Immature natural killer cell (primary cell): ENCODE results near the gene C20orf96. TPM values are rescaled to one million over a fixed set of nuclear protein-coding genes. Genes with fewer than 3 reads are reported as not detected.
A peak's percentile ranks its signal among the peaks of the same experiment; 100 is the strongest.

Experiments
- DNase-seq, 3 donors: peaks; one replicate each; pipeline ENCODE4 v3.0.0; 2022; ENCODE audit warnings: mixed read lengths in 1 of 3
- H3K27ac Mint-ChIP-seq, 6 donors: one replicate each; pipeline ENCODE4 v1.8.0; 2020; ENCODE audit warnings: mixed read lengths in 6 of 6, mild to moderate bottlenecking in 5 of 6, inconsistent platforms in 4 of 6, moderate library complexity in 3 of 6
- H3K27me3 Mint-ChIP-seq, 3 donors: one replicate each; pipeline ENCODE4 v1.8.0; 2020 to 2021; ENCODE audit warnings: low read depth in 3 of 3, mild to moderate bottlenecking in 3 of 3, mixed read lengths in 3 of 3, moderate library complexity in 3 of 3, inconsistent platforms in 1 of 3
- H3K36me3 Mint-ChIP-seq, 3 donors: one replicate each; pipeline ENCODE4 v1.8.0; 2020; ENCODE audit warnings: mixed read lengths in 3 of 3, inconsistent platforms in 2 of 3, mild to moderate bottlenecking in 2 of 3
- H3K4me1 Mint-ChIP-seq, 2 donors: one replicate each; pipeline ENCODE4 v1.8.0; 2020; ENCODE audit warnings: inconsistent platforms in 2 of 2, mild to moderate bottlenecking in 2 of 2, mixed read lengths in 2 of 2, moderate library complexity in 1 of 2
- H3K4me3 Mint-ChIP-seq, 5 donors: one replicate each; pipeline ENCODE4 v1.8.0; 2020; ENCODE audit warnings: mild to moderate bottlenecking in 5 of 5, mixed read lengths in 5 of 5, inconsistent platforms in 3 of 5, moderate library complexity in 3 of 5
- H3K9me3 Mint-ChIP-seq, 6 donors: one replicate each; pipeline ENCODE4 v1.8.0; 2020; ENCODE audit warnings: mild to moderate bottlenecking in 6 of 6, mixed read lengths in 6 of 6, inconsistent platforms in 4 of 6, moderate library complexity in 3 of 6
- polyA plus RNA-seq, 3 donors: library from polyadenylated mRNA; unstranded; fragments of 300-500 nt; fragmentation: Illumina TruSeq; gene quantifications; one replicate each; pipeline ENCODE4 v1.2.3, GENCODE V29; 2021

C20orf96 gene
- polyA plus RNA-seq, 3 donors from 2014 or later = 0.23 to 0.50 (median 0.32) TPM

DNA sequence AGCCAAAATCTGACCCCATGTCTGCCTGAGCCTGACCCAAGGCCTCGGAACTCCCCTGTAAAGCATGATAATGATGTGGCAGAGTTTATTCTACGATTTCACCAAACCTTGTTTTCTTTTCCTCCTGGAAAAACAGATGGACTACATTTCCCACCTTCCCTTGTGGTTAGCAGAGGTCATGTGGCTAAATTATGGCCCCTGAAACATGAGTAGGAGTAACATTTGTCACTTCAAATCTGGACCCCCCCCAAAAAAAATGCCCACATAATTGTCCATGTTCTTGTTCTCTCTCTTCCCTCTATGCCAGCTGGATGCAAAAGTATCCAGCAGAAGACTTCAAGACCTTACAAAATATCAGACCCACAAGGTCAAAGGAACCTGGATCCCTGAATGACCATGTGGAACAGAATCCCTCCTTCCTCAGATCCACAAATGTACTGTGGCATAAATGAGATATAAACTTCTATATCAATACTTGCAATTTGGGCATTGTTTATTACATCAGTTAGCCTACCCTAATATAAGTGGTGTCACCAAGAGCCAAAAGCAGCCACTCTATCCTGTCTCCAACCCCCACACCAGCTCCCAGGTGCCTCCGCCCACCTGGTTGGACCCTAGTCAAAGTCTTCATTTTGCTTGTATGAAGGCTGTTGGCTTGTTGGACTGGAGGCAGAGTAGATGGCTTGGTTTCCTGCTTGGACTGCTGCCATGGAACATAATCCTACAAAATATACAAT, 1.4 kb downstream of the C20orf96 start:
- H3K27me3 Mint-ChIP-seq = peaks cover 0 to 4% (median 3%) of the 10 kb centered on the region in 3 donors
- H3K9me3 Mint-ChIP-seq = no peaks in the 10 kb centered on the region
- H3K4me3 Mint-ChIP-seq = peak overlapping the region in 1 of 5 donors; percentile 2
- H3K4me1 Mint-ChIP-seq = no peaks in the 10 kb centered on the region
- peaks cover 0 to 4% (median 0%) of the 10 kb centered on the region in 3 donors for H3K36me3 Mint-ChIP-seq
- peak overlapping the region in 2 of 6 donors; percentile 79 to 86 for H3K27ac Mint-ChIP-seq
- no peak for DNase-seq

DNA sequence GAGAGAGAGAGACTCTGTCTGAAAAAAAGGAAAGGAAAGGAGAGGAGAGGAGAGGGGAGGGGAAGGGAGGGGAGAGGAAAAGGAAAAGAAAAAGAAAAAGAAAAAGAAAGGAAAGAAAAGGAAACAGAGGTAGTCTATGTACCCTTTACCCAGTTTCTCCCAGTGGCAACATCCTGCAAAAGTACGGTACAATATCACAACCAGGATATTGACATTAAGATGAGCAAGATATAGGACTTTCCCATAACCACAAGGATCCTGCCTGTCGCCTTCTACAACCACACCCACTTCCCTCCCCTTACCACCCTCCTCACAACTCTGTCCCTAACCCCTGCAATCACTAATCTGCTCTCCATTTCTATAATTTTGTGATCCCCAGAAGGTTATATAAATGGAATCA, 4.0 kb downstream of the C20orf96 start:
- no peak for DNase-seq
- peaks cover 0 to 7% (median 4%) of the 10 kb centered on the region in 3 donors for H3K36me3 Mint-ChIP-seq
- H3K9me3 Mint-ChIP-seq = no peaks in the 10 kb centered on the region
- H3K4me1 Mint-ChIP-seq = no peaks in the 10 kb centered on the region
- H3K27me3 Mint-ChIP-seq = peaks cover 0 to 1% (median 0%) of the 10 kb centered on the region in 3 donors
- H3K4me3 Mint-ChIP-seq = no peak overlapping the region
- no peak overlapping the region for H3K27ac Mint-ChIP-seq

DNA sequence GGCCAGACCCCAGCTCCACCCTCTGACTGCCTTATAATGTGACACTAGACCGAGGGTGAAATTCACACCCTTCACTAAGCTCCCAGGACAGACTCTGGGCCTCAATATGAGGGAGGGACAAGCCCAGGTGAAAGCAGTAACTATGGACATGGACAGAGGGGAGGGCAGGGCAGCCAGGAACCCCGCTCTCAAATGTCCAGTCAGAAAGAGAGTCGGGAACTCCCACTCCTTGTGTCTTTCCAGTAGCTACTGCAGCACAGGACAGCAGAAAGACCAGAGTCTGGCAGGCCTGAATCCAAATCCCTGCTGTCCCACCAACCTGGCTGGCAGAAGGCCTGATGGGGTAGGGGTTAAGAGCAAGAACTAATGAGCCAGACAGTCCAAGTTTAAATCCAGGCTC, 6.4 kb downstream of the C20orf96 start:
- peaks cover 0 to 11% (median 4%) of the 10 kb centered on the region in 3 donors for H3K36me3 Mint-ChIP-seq
- H3K4me3 Mint-ChIP-seq = no peak overlapping the region
- no peak overlapping the region for H3K27ac Mint-ChIP-seq
- no peaks in the 10 kb centered on the region for H3K9me3 Mint-ChIP-seq
- no peak for DNase-seq
- H3K27me3 Mint-ChIP-seq = peaks cover 0 to 1% (median 0%) of the 10 kb centered on the region in 3 donors
- no peaks in the 10 kb centered on the region for H3K4me1 Mint-ChIP-seq

DNA sequence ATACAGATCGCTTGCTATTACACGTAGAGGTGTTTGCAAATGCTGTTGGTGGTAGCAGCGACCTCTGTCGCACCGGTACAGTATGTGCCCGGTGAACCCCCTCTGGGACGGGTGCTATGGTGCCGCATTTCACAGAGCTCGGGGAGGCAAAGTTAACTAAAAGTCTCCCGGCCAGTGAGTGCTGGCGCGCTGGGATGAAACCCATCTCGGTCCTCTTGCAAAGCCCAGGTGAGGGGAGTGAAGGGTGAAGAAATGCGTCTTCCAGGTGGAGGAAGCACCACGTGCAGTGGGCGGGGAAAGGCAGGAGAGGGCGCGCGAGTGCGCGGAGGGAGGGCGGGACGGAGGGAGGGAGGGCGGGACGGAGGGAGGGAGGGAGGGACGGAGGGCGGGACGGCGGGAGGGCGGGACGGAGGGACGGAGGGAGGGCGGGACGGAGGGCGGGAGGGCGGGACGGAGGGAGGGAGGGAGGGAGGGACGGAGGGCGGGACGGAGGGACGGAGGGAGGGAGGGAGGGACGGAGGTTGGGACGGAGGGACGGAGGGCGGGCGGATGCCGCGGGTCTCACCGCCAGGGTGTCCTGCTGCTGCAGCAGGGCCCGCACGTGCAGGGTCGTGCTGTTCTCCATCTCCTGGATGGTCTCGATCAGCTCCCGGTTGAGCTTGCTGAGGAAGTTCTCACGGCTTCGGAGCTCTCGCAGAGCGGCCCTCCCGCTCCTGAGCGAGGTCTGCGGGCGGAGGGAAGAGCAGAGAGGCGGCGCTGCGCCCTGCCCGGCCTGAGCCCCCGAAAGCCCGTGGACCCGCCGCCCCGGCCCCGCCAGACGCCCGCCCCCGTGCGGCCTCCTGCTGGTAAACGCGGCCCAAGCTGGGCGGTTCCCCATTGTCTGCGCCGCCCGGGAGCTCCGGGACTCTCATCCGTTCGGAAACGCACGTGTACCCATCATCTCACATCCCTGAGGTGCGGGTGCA, 11.7 kb downstream of the C20orf96 start:
- H3K27me3 Mint-ChIP-seq = peaks cover 0 to 1% (median 0%) of the 10 kb centered on the region in 3 donors
- no peaks in the 10 kb centered on the region for H3K9me3 Mint-ChIP-seq
- peaks cover 0 to 3% of the 10 kb centered on the region in 2 donors for H3K4me1 Mint-ChIP-seq
- peak overlapping the region in 1 of 5 donors; percentile 57 for H3K4me3 Mint-ChIP-seq
- peak overlapping the region in 1 of 6 donors; percentile 61 for H3K27ac Mint-ChIP-seq
- H3K36me3 Mint-ChIP-seq = peaks cover 0 to 16% (median 8%) of the 10 kb centered on the region in 3 donors
- DNase-seq = no peak

DNA sequence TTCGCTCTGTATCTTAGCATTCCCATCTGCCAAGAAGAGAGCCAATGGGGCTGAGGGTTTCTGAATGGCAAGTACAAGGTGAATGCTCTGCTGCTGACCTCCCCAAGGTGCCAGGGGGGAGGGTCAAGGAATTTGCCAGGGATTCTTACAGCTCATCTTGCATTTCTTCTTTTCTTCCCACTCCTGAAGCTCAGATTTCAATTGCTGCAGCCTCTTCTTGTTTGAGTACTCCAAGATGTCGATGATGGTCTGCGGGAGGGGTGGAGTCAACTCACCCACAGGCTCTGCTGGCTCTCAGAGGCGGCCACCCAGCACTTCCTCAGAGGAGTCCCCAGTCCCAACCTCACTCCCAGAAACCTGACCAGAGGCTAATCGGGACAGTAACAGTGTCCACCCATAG, 12.4 kb downstream of the C20orf96 start:
- Mint-ChIP-seq H3K4me3 (no peak overlapping the region), H3K27me3 (peaks cover 0 to 1% (median 0%) of the 10 kb centered on the region in 3 donors), H3K4me1 (peaks cover 0 to 3% of the 10 kb centered on the region in 2 donors), H3K9me3 (no peaks in the 10 kb centered on the region), H3K27ac (no peak overlapping the region), H3K36me3 (peaks cover 0 to 11% (median 8%) of the 10 kb centered on the region in 3 donors)
- no peak for DNase-seq

DNA sequence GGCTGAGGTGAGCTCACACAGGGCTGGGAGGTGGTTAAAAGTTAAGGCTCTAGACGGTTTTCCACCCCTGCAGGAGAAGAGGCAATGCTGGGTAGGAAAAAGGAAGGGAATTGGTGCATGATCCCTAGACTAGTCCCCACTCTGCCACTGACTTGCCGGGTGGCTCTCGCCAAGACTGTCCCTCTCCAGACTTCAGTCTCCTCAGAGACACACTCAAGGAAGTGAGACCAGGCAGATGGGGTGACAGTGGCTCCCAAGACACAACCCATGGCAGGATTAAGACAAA, 13.1 kb downstream of the C20orf96 start:
- no peak overlapping the region for H3K4me3 Mint-ChIP-seq
- peaks cover 0 to 11% (median 8%) of the 10 kb centered on the region in 3 donors for H3K36me3 Mint-ChIP-seq
- H3K27ac Mint-ChIP-seq = no peak overlapping the region
- H3K27me3 Mint-ChIP-seq = peaks cover 0 to 3% (median 1%) of the 10 kb centered on the region in 3 donors
- H3K9me3 Mint-ChIP-seq = no peaks in the 10 kb centered on the region
- H3K4me1 Mint-ChIP-seq = peaks cover 0 to 3% of the 10 kb centered on the region in 2 donors
- no peak for DNase-seq

DNA sequence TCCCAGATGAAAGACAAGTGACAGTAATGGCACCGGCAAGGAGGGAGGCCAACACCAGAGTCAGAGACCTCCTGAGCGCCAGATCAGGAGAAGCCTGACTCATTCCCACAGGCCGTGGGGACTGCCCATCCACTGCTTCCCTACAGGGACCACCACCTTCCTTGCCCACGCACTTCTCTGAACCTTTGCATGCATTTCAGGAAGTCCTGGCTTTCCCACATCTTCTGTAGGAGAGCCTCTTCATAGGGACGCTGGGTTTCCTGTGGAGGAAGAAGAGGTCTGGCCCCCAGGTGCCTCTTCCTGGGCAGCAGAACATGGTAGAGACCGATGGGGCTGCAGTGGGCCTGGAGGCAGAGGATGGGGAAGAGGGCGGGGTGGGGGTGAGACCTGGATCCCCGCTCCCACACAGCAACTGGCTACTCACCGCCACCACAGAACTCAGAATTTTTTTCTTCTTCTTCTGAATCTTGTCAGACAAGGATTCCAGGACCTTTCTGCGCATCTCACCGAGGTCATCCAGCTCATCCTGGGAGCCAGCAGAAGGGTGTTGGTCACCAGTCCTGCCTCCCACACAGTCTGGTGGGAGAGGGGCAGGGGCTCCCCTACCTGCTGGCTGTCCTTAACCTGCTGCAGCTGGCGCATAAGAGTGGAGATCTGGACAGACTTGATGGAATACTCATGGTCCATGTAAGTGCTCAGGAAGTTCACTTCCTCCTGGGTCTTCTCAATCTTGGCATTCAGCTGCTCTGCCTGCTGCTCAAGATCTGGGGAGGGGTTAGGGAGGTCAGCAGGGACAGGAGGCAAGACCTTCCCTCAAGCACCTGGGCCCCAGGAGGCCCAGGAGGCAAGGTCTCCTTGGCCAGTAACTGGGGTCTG, 13.7 kb downstream of the C20orf96 start:
- peaks cover 0 to 2% (median 1%) of the 10 kb centered on the region in 3 donors for H3K27me3 Mint-ChIP-seq
- no peaks in the 10 kb centered on the region for H3K9me3 Mint-ChIP-seq
- H3K27ac Mint-ChIP-seq = no peak overlapping the region
- peaks cover 0 to 9% (median 8%) of the 10 kb centered on the region in 3 donors for H3K36me3 Mint-ChIP-seq
- no peak for DNase-seq
- H3K4me3 Mint-ChIP-seq = no peak overlapping the region
- H3K4me1 Mint-ChIP-seq = peaks cover 0 to 3% of the 10 kb centered on the region in 2 donors

DNA sequence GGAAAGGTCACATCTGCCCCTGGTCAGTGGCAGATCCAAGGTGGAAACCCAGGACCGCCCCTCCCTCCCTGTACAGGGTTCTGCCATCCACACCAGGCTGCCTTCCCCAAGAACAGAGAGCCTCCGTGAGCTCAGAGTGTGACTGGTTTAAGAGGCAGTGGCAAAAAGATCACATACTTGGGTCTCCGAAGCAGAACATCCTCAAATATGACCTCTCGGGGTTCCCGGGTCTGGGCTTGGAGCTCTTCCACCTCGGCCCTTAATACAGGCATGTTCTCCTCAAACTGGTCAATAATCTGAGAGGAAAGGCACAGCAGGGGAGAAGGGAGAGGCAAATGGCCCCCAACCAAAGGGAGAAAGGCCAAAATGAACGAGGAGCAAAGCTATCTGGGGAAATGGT, 14.8 kb downstream of the C20orf96 start:
- Mint-ChIP-seq H3K4me3 (no peak overlapping the region), H3K27me3 (peaks cover 0 to 2% (median 1%) of the 10 kb centered on the region in 3 donors), H3K4me1 (peaks cover 0 to 3% of the 10 kb centered on the region in 2 donors), H3K27ac (no peak overlapping the region), H3K36me3 (peaks cover 0 to 8% (median 5%) of the 10 kb centered on the region in 3 donors), H3K9me3 (no peaks in the 10 kb centered on the region)
- DNase-seq = no peak

DNA sequence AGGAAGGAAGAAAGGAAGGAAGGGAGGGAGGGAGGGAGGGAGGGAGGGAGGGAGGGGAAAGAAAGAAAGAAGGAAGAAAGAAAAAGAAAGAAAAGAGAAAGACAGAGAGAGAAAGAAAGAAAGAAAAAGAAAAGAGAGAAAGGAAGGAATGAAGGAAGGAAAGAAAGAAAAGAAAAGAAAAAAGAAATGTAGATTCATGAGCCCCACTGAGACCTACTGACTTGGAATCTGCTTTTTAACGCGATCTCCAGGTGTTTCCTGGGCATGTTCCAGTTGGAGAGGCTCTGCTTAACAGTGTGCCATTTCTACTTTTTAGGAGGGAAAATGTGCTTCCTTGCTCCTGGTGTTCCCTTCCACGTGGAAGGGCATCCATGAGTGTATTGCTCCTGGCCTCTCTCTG, 16.7 kb downstream of the C20orf96 start:
- Mint-ChIP-seq H3K27ac (no peak overlapping the region), H3K27me3 (peaks cover 0 to 2% (median 1%) of the 10 kb centered on the region in 3 donors), H3K4me3 (no peak overlapping the region), H3K9me3 (no peaks in the 10 kb centered on the region), H3K36me3 (peaks cover 0 to 8% (median 5%) of the 10 kb centered on the region in 3 donors), H3K4me1 (peaks cover 0 to 3% of the 10 kb centered on the region in 2 donors)
- no peak for DNase-seq

DNA sequence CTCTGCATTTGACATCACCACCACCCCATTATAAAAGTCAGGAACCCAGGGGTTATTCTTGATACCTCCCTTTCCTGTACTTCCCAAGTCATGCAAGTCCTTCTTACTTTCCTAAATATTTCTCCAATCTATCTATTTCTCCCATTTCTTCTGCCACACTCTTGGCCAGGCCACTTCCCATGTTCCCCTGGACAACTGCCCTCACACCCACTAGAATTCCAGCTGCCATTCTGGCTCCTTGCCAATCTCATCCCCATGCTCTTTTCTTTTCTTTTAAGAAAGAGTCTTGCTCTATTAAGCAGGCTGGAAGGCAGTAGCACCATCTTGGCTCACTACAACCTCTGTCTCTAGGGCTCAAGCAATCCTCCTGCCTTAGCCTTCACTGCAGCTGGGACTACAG, 17.8 kb downstream of the C20orf96 start:
- H3K4me1 Mint-ChIP-seq = no peaks in the 10 kb centered on the region
- no peak overlapping the region for H3K4me3 Mint-ChIP-seq
- no peaks in the 10 kb centered on the region for H3K9me3 Mint-ChIP-seq
- peaks cover 0 to 2% (median 1%) of the 10 kb centered on the region in 3 donors for H3K27me3 Mint-ChIP-seq
- H3K27ac Mint-ChIP-seq = no peak overlapping the region
- peaks cover 0 to 8% (median 5%) of the 10 kb centered on the region in 3 donors for H3K36me3 Mint-ChIP-seq
- DNase-seq = no peak

DNA sequence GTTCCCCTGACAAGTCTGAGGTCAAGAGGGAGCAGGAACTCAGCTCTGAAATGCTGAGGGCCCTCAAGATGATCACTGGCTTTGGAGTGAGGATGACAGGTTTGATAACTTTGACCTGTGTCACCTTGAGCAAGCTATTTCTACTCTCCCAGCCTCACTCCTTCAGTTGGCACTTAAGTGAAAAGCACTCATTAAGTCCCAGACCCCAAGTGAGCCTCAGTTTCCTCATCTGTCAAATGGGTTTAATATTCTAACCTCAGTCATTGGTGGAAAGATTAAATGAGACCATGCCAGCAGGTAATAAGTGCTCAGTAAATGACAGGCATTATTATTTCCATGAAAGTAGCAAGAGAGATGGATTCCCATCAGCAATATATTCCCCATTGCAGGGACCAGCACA, 19.0 kb downstream of the C20orf96 start:
- no peak for DNase-seq
- Mint-ChIP-seq H3K4me3 (no peak overlapping the region), H3K27ac (no peak overlapping the region), H3K4me1 (peaks cover 2 to 7% of the 10 kb centered on the region in 2 donors), H3K36me3 (peaks cover 0 to 8% (median 5%) of the 10 kb centered on the region in 3 donors), H3K27me3 (peaks cover 0 to 2% (median 1%) of the 10 kb centered on the region in 3 donors), H3K9me3 (no peaks in the 10 kb centered on the region)

DNA sequence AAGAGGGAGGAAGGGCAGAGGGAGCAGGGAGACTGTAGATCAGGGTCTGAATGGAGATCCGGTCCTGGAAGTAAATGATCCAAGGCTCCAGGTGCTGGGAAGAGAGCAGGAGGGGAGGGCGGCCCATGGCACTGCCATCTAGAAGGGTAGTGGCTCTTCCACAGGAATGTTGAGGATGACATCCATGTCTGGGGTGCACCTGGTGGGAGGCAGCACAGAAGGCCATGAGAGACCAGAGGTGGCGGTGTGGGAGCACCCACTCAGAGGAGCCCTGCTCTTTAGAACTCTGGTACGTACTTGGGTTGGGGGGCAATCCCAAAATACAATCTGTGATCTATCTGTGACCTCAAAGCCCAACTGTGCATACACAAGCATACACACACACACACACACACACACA, 19.5 kb downstream of the C20orf96 start:
- Mint-ChIP-seq H3K4me3 (no peak overlapping the region), H3K9me3 (no peaks in the 10 kb centered on the region), H3K4me1 (peaks cover 3 to 11% of the 10 kb centered on the region in 2 donors), H3K27ac (no peak overlapping the region), H3K27me3 (peaks cover 0 to 4% (median 2%) of the 10 kb centered on the region in 3 donors), H3K36me3 (peaks cover 0 to 4% (median 3%) of the 10 kb centered on the region in 3 donors)
- DNase-seq = no peak

DNA sequence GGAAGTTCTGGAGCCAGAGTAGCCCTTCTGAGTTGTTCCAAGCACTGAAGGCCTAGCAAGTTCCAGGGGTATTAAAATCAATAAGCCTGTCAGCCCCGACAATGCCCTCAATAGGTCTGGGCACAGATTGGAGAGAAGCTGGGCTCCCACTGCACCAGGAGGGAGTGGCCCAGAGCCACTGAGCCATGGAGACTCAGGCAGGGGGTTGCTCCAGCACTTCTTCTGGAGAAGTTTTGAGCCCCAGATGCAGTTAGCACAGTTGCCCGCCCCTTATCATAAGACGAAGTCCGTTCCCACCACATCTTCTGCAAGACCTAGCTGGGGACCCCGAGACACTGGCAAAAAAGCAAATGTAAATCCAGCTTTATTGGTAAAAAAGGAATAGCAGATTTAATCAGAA, 20.0 kb downstream of the C20orf96 start:
- Mint-ChIP-seq H3K36me3 (peaks cover 0 to 3% (median 0%) of the 10 kb centered on the region in 3 donors), H3K4me1 (peaks cover 3 to 11% of the 10 kb centered on the region in 2 donors), H3K4me3 (no peak overlapping the region), H3K27me3 (peaks cover 2 to 4% (median 2%) of the 10 kb centered on the region in 3 donors), H3K27ac (no peak overlapping the region), H3K9me3 (no peaks in the 10 kb centered on the region)
- DNase-seq = no peak
